HG02943 (cell line): ENCODE data around the gene TBX19.

Experiments
- ATAC-seq: cut with Tn5 transposase; IDR thresholded peaks from one replicate; pipeline ENCODE4 v1.9.1; 2021; ENCODE audit warnings: mild to moderate bottlenecking, low read depth, moderate library complexity; ENCODE audit not compliant: unreplicated experiment

Gene TBX19

GRCh38 chr1:168317309-168317708 is 36.6 kb downstream of the TBX19 start:
- ATAC-seq: no peak

- no peak for ATAC-seq
Measured at GRCh38 chr1:168319691-168320090, 39.0 kb downstream of the TBX19 start.

GRCh38 chr1:168320149-168320548 is 39.5 kb downstream of the TBX19 start:
- ATAC-seq: no peak

GRCh38 chr1:168320800-168321450 is 40.2 kb downstream of the TBX19 start:
- ATAC-seq: no peak

DNA sequence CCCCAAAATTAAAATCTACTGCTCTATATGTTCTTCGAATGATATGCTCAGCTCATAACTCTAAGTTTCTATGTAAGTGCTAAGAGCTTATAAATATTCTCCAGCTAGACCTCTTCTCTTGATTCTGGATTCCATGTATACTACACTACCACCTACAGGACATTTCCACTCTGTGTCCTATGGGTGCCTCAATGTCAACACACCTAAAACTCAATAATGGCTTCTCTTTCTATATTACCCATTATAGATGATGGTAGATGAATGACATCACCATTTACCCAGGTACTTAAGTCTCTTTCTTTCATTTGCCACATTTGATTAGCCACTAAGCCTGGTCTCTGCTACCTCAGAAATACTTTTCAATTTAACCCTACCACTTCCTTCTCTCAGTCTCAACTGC is 41.3 kb downstream of the TBX19 start:
- ATAC-seq: no peak

DNA sequence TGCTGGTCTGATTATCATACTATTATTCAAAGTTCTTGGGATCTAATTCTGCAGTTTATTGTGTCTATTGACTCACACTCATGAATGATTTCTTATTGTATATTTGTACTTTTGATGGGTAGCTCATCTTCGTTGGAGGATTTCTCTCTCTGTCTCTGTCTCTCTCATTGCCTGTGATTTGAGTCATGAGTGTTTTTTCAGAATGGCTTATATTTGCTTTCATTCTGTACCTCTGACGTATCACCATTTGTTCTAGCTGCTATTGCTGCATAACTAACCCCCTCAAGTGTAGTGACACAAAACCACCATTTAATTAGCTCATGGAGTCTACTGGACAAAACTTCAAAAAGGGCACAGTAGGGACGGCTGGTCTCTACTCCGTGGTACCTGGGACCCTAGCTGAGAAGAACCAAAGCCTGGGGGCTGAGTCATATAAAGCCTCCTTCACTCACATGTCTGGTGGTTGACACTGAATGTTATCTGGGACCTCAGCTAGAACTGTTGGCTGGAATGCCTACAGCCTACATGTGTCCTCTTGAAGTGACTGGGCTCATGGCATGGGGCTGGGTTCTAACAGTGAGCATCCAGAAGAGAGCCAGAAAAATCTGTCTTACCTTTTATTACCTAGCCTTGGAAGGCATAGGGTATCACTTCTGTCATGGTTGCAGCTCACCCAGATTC is 44.2 kb downstream of the TBX19 start:
- ATAC-seq: no peak

GRCh38 chr1:168328731-168329364 is 48.2 kb downstream of the TBX19 start:
- no peak for ATAC-seq

GRCh38 chr1:168330285-168330684 is 49.6 kb downstream of the TBX19 start:
- no peak for ATAC-seq

DNA sequence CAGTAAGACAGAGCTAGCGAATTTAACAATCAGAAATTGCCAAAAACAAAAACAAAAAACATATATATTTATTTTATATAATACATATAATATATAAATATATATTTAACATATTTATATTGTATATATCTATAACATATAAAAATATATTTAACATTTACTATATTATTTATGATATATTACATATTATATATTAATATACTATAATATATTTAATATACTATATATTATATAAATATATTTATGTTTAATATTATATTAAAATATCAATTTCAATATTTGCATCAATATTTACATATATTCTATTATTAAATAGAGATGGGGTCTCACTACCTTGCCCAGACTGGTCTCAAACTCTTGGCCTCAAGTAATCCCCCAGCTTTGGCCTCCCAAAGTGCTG is 50.9 kb downstream of the TBX19 start:
- ATAC-seq: no peak

- no peak for ATAC-seq
Measured at GRCh38 chr1:168333562-168334276, 53.0 kb downstream of the TBX19 start.

GRCh38 chr1:168335500-168335899 is 54.8 kb downstream of the TBX19 start:
- no peak for ATAC-seq

DNA sequence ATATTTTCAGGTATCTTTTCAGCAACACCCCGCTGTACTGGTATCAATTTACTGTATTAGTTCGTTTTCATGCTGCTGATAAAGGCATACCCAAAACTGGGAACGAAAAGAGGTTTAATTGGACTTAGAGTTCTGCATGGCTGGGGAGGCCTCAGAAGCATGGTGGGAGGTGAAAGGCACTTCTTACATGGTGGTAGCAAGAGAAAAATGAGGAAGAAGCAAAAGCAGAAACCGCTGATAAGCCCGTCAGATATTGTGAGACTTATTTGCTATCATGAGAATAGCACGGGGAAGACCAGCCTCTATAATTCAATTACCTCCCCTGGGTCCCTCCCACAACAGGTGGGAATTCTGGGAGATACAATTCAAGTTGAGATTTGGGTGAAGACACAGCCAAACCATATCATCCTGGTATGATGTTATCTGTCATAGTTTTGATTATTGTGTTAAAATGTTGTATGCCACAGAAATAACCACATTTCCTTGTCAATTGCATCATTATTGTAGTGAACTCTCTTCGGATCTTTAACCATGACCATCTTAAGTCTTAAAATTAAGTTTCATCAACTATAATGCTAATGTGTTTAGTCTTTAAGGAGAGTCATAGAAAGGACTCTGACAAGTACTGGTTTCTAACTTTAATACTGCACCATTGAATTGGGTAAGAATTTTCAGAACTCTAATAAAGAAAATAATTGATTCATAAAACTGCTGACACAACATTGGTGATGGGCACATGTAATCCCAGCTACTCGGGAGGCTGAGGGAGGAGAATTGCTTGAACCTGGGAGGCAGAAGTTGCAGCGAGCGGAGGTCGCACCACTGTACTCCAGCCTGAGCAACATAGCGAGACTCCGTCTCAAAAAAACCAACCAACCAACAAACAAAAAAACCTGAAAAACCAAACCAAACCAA is 58.2 kb downstream of the TBX19 start:
- no peak for ATAC-seq

- no peak for ATAC-seq
Measured at GRCh38 chr1:168340781-168341482, 60.3 kb downstream of the TBX19 start.

- ATAC-seq: no peak
Measured at GRCh38 chr1:168341483-168341975, 60.9 kb downstream of the TBX19 start.

- ATAC-seq: peak; percentile 87
Measured at GRCh38 chr1:168342572-168343280, 62.0 kb downstream of the TBX19 start.

- ATAC-seq: no peak
Measured at GRCh38 chr1:168343566-168343965, 62.9 kb downstream of the TBX19 start.

- no peak for ATAC-seq
Measured at GRCh38 chr1:168344517-168344916, 63.8 kb downstream of the TBX19 start.

DNA sequence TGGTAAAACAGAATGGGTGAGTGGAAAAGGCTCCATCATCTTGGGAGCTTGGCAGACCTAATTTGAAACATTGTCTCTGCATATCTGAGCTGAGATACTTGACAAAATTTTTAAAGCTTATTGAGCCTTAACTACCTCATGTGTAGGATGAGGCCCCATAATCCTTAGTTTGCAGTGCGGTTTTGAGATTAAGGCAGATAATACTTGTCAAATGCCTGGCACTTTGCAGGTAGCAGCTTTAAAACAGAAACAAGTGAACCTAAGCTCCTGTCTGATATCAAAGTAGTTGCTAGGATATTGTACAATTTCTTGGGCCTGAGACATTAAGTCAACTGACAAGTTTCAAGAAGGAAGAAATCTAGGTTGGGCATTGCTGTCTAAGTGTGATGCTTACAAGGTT is 65.3 kb downstream of the TBX19 start:
- no peak for ATAC-seq

DNA sequence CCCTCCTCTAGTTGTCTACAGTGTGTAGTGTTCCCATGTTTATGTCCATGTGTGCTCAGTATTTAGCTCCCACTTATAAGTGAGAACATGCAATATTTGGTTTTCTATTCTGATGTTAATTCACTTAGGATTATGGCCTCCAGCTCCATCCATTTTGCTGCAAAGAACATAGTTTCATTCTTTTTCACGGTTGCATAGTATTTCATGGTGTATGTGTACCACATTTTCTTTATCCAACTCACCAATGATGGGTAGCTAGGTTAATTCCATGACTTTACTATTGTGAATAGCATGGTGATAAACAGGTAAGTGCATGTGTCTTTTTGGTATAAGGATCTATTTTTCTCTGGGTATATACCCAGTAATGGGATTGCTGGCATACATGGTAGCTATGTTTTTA is 67.0 kb downstream of the TBX19 start:
- no peak for ATAC-seq
